CD4-positive, alpha-beta T cell treated with Interleukin-12 subunit alpha and Interleukin-12 subunit beta, for 1 hour (primary cell): ENCODE data around the gene C1orf94.
"Not testable (repeated sequence)": the region's sequence is repeated elsewhere in the genome, so short reads cannot be mapped to it uniquely, and the experiment has no call there.

Source experiments
- DNase-seq: peaks from one replicate; pipeline ENCODE4 v3.0.0-alpha.2; 2020

Gene C1orf94

GRCh38 chr1:34164771-34165391 is 11.8 kb upstream of the C1orf94 start, which contains the start of gene CSMD2:
Gene CSMD2 (minus strand): TSS chr1:34165230. CDS start chr1:34165097, 133 bp downstream.
- DNase-seq, result no peak

GRCh38 chr1:34165422-34165921 is 11.2 kb upstream of the C1orf94 start:
- DNase-seq, result no peak

- no peak for DNase-seq
These were observed 10.5 kb upstream of the C1orf94 start for GRCh38 chr1:34166191-34166624.

GRCh38 chr1:34166625-34167361 is 9.9 kb upstream of the C1orf94 start:
- DNase-seq, result no peak

- no peak for DNase-seq
These were observed 9.3 kb upstream of the C1orf94 start for GRCh38 chr1:34167389-34167788.

- DNase-seq, result no peak
These were observed 963 bp upstream of the C1orf94 start for GRCh38 chr1:34175744-34176143.

GRCh38 chr1:34178072-34178471 is 1.4 kb downstream of the C1orf94 start:
- no peak for DNase-seq

GRCh38 chr1:34183381-34183780 is 6.7 kb downstream of the C1orf94 start:
- not testable (repeated sequence) for DNase-seq

- no peak for DNase-seq
These were observed 10.2 kb downstream of the C1orf94 start for GRCh38 chr1:34186741-34187494.

GRCh38 chr1:34188418-34188817 is 11.7 kb downstream of the C1orf94 start:
- DNase-seq, result no peak

GRCh38 chr1:34188985-34189384 is 12.3 kb downstream of the C1orf94 start:
- no peak for DNase-seq

GRCh38 chr1:34190692-34191091 is 14.0 kb downstream of the C1orf94 start:
- DNase-seq, result no peak

GRCh38 chr1:34192621-34193020 is 15.9 kb downstream of the C1orf94 start:
- no peak for DNase-seq

GRCh38 chr1:34199927-34200326 is 23.2 kb downstream of the C1orf94 start:
- DNase-seq, result no peak

- DNase-seq, result no peak
These were observed 36.0 kb downstream of the C1orf94 start for GRCh38 chr1:34212673-34213072.

GRCh38 chr1:34213956-34214355 is 37.2 kb downstream of the C1orf94 start:
- no peak for DNase-seq

GRCh38 chr1:34231441-34231840 is 54.7 kb downstream of the C1orf94 start:
- DNase-seq, result no peak

- DNase-seq, result no peak
These were observed 58.9 kb downstream of the C1orf94 start for GRCh38 chr1:34235594-34235993.

- DNase-seq, result no peak
These were observed 59.4 kb downstream of the C1orf94 start for GRCh38 chr1:34236089-34236488.

GRCh38 chr1:34237151-34237815 is 60.6 kb downstream of the C1orf94 start:
- no peak for DNase-seq

GRCh38 chr1:34245967-34246366 is 69.3 kb downstream of the C1orf94 start:
- DNase-seq, result no peak

- DNase-seq, result no peak
These were observed 73.6 kb downstream of the C1orf94 start for GRCh38 chr1:34250342-34250741.
